Loucy (cell line): Measurements from ENCODE around the gene ILF2.
"Not testable (repeated sequence)": the region's sequence is repeated elsewhere in the genome, so short reads cannot be mapped to it uniquely, and the experiment has no call there.

Source experiments
- H2AFZ ChIP-seq: fragments of 200-600 bp; sonication (generic); 2 replicates; pipeline ENCODE4 v1.6.0; 2016; ENCODE audit warnings: antibody characterized with exemption, mild to moderate bottlenecking, low read length, moderate library complexity
- H3F3A ChIP-seq: fragments of 200-600 bp; 2 replicates; pipeline ENCODE4 v1.6.0; 2016; ENCODE audit warnings: antibody characterized with exemption, low read depth, mild to moderate bottlenecking
- H3K27me3 ChIP-seq: fragments of 200-600 bp; sonication (generic); 2 replicates; pipeline ENCODE4 v1.6.1; 2014; ENCODE audit warnings: low read length, mild to moderate bottlenecking; ENCODE audit not compliant: insufficient read depth, poor library complexity, severe bottlenecking
- H3K36me3 ChIP-seq: fragments of 200-600 bp; sonication (generic); 2 replicates; pipeline ENCODE4 v1.6.1; 2016; ENCODE audit warnings: low read length; ENCODE audit not compliant: insufficient read depth
- H3K4me1 ChIP-seq: fragments of 200-600 bp; sonication (generic); 2 replicates; pipeline ENCODE4 v1.5.1; 2014; ENCODE audit warnings: low read length, mild to moderate bottlenecking; ENCODE audit not compliant: insufficient read depth, poor library complexity, severe bottlenecking
- H3K4me2 ChIP-seq: fragments of 200-600 bp; sonication (generic); 2 replicates; pipeline ENCODE4 v1.6.0; 2014; ENCODE audit warnings: antibody characterized with exemption, low read length, low read depth, mild to moderate bottlenecking; ENCODE audit not compliant: poor library complexity, severe bottlenecking
- H3K4me3 ChIP-seq: fragments of 200-600 bp; sonication (generic); 2 replicates; pipeline ENCODE4 v1.5.1; 2014; ENCODE audit warnings: low read length, mild to moderate bottlenecking, mixed read lengths; ENCODE audit not compliant: poor library complexity, severe bottlenecking
- H3K79me2 ChIP-seq: fragments of 200-600 bp; sonication (generic); 2 replicates; pipeline ENCODE4 v1.6.1; 2014; ENCODE audit warnings: low read length; ENCODE audit not compliant: insufficient read depth
- H3K9ac ChIP-seq: fragments of 200-600 bp; sonication (generic); 2 replicates; pipeline ENCODE4 v1.6.0; 2014; ENCODE audit warnings: mild to moderate bottlenecking, low read depth, low read length, moderate library complexity; ENCODE audit not compliant: poor library complexity, severe bottlenecking
- H3K9me2 ChIP-seq: fragments of 200-600 bp; sonication (generic); replicated peaks from 2 replicates; pipeline ENCODE4 v1.6.1; 2016; ENCODE audit warnings: low read depth, low read length, mixed read lengths
- H3K9me3 ChIP-seq: fragments of 200-600 bp; sonication (generic); 2 replicates; pipeline ENCODE4 v1.6.1; 2014; ENCODE audit warnings: mild to moderate bottlenecking, antibody characterized with exemption, low read length, low read depth; ENCODE audit not compliant: insufficient read depth
- H4K20me1 ChIP-seq: fragments of 200-600 bp; sonication (generic); 2 replicates; pipeline ENCODE4 v1.6.0; 2014; ENCODE audit warnings: antibody characterized with exemption, low read length, mild to moderate bottlenecking; ENCODE audit not compliant: insufficient read depth, poor library complexity, severe bottlenecking
- CTCF ChIP-seq: fragments of 200-600 bp; sonication (generic); conservative IDR thresholded peaks from 2 replicates; pipeline ENCODE4 v1.5.1; 2014; ENCODE audit warnings: mild to moderate bottlenecking, antibody characterized with exemption, low read length
- EZH2phosphoT487 ChIP-seq: fragments of 200-600 bp; IDR thresholded peaks from 2 replicates; pipeline ENCODE4 v1.6.1; 2018; ENCODE audit warnings: antibody characterized with exemption, mild to moderate bottlenecking, moderate library complexity, borderline replicate concordance

Gene ILF2

DNA sequence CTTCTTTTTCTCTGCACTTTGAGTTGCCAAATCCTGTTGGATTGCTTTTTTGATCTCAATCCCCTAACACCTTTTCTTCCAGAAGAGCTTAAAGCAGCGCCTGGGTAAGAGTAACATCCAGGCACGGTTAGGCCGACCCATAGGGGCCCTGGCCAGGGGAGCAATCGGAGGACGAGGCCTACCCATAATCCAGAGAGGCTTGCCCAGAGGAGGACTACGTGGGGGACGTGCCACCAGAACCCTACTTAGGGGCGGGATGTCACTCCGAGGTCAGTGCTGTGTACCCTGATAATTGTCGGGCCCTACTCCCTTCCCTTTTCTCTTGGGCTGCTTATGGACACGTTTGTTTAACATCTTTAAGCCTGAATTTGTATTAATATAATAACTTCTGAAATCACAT is 28.6 kb downstream of the ILF2 start:
- peaks cover 46% of the 10 kb centered on the region for H4K20me1 ChIP-seq
- H3F3A ChIP-seq: no peaks in the 10 kb centered on the region
- no peaks in the 10 kb centered on the region for H3K9me3 ChIP-seq
- H3K4me1 ChIP-seq: peaks cover 32% of the 10 kb centered on the region
- H2AFZ ChIP-seq: no peak overlapping the region
- no peaks in the 10 kb centered on the region for H3K27me3 ChIP-seq
- H3K9me2 ChIP-seq: no peaks in the 10 kb centered on the region
- TF ChIP-seq CTCF (no peak), EZH2phosphoT487 (no peak)
- peaks cover 72% of the 10 kb centered on the region for H3K79me2 ChIP-seq
- H3K9ac ChIP-seq: no peak overlapping the region
- H3K36me3 ChIP-seq: peaks cover 94% of the 10 kb centered on the region
- no peak overlapping the region for H3K4me3 ChIP-seq
- H3K4me2 ChIP-seq: peak overlapping the region; percentile 29

- Histone ChIP-seq H3K9me2 (no peaks in the 10 kb centered on the region), H3K4me1 (peaks cover 45% of the 10 kb centered on the region), H4K20me1 (peaks cover 55% of the 10 kb centered on the region), H3K4me3 (peak overlapping the region; percentile 3), H3K9ac (no peak overlapping the region), H3K27me3 (no peaks in the 10 kb centered on the region), H2AFZ (no peak overlapping the region), H3K9me3 (no peaks in the 10 kb centered on the region), H3K4me2 (peak overlapping the region; percentile 29), H3K36me3 (peaks cover 96% of the 10 kb centered on the region), H3F3A (no peaks in the 10 kb centered on the region), H3K79me2 (peaks cover 85% of the 10 kb centered on the region)
- TF ChIP-seq EZH2phosphoT487: no peak
- TF ChIP-seq CTCF: no peak
Observed at GRCh38 chr1:153640861-153641260, 29.9 kb downstream of the ILF2 start.

- Histone ChIP-seq H3K4me2 (peak overlapping the region; percentile 29), H3K4me1 (peaks cover 50% of the 10 kb centered on the region), H4K20me1 (peaks cover 60% of the 10 kb centered on the region), H3K36me3 (peaks cover 89% of the 10 kb centered on the region), H3K79me2 (peaks cover 91% of the 10 kb centered on the region)
- not testable (repeated sequence) for H3K9ac ChIP-seq, H3F3A ChIP-seq, H3K4me3 ChIP-seq, H3K9me3 ChIP-seq, H3K27me3 ChIP-seq, H2AFZ ChIP-seq, H3K9me2 ChIP-seq
Observed at GRCh38 chr1:153640213-153640612, 30.6 kb downstream of the ILF2 start.

DNA sequence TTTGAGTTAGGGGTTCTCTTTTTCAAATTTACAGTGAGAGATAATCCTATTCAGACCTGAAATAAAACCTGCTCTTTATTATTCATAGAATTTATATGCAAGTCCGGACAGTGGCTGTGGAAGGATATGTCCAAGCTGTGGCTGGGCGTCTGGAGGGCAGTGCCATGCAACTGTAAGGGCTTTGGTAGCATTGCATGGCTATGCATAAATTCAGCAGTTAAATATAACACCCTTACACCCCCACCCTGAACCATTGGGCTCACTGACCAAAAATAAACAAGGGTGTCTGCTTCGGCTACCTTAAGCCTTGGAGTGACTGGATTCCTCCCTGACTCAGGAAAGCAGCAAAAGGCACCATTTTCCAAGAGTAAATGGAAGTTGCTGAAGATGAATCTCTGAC is 31.5 kb downstream of the ILF2 start:
- H2AFZ ChIP-seq: no peak overlapping the region
- H3K9ac ChIP-seq: no peak overlapping the region
- H3F3A ChIP-seq: no peaks in the 10 kb centered on the region
- H3K4me1 ChIP-seq: peaks cover 50% of the 10 kb centered on the region
- peaks cover 100% of the 10 kb centered on the region for H3K79me2 ChIP-seq
- TF ChIP-seq CTCF (no peak), EZH2phosphoT487 (no peak)
- peaks cover 68% of the 10 kb centered on the region for H4K20me1 ChIP-seq
- H3K9me3 ChIP-seq: no peaks in the 10 kb centered on the region
- no peaks in the 10 kb centered on the region for H3K9me2 ChIP-seq
- H3K4me2 ChIP-seq: no peak overlapping the region
- no peaks in the 10 kb centered on the region for H3K27me3 ChIP-seq
- no peak overlapping the region for H3K4me3 ChIP-seq
- peaks cover 80% of the 10 kb centered on the region for H3K36me3 ChIP-seq
